B cell (primary cell): ENCODE results near the gene TADA1. TPM values are rescaled to one million over a fixed set of nuclear protein-coding genes. Genes with fewer than 3 reads are reported as not detected.

Experiments used
- ATAC-seq: fragments of 200-7000 bp; cut with Tn5 transposase; one replicate; pipeline ENCODE4 v1.10.0; 2021; ENCODE audit warnings: low read depth, mild to moderate bottlenecking, moderate number of reproducible peaks, moderate library complexity
- CTCF ChIA-PET: fragments of 350-600 bp; sonication (Branson Sonifier 250); formaldehyde crosslinking; loops from one replicate; lab custom pipeline; 2021; ENCODE audit warnings: antibody characterized with exemption, inconsistent platforms; lab: Charles Lee
- POLR2A ChIA-PET: fragments of 350-600 bp; sonication (Branson Sonifier 250); formaldehyde crosslinking; loops from one replicate; lab custom pipeline; 2021; ENCODE audit warnings: antibody characterized with exemption; lab: Charles Lee
- DNase-seq: peaks from one replicate; pipeline ENCODE4 v3.0.0; 2013
- H2AFZ ChIP-seq: 2 replicates; pipeline ENCODE4 v1.6.1; 2012; ENCODE audit warnings: mild to moderate bottlenecking, low read depth, low read length; ENCODE audit not compliant: insufficient read depth, poor library complexity, severe bottlenecking
- H3K27ac ChIP-seq, 2 donors: 1 replicate in 1 of 2; 2 replicates in 1 of 2; pipeline ENCODE4 v1.5.1; 2012 to 2013; ENCODE audit warnings: low read length in 2 of 2, mild to moderate bottlenecking in 2 of 2, moderate library complexity in 1 of 2
- H3K27me3 ChIP-seq, 4 experiments: fragments of 200-600 bp in 1 of 4; sonication (generic) in 1 of 4; replicated peaks in 1 of 4; 1 replicate in 2 of 4; 2 replicates in 2 of 4; pipeline versions ENCODE4 v1.6.1 to v1.7.0; 2013 to 2016; ENCODE audit warnings: low read length in 3 of 4, mild to moderate bottlenecking in 2 of 4, mixed read lengths in 1 of 4, moderate library complexity in 1 of 4; ENCODE audit not compliant: insufficient read depth in 4 of 4, control insufficient read depth in 3 of 4; ENCODE audit errors: control extremely low read depth in 1 of 4
- H3K36me3 ChIP-seq, 2 experiments: replicated peaks in 1 of 2; 1 replicate in 1 of 2; 2 replicates in 1 of 2; pipeline versions ENCODE4 v1.6.1 to v1.7.1; 2013; ENCODE audit warnings: low read length in 1 of 2; ENCODE audit not compliant: insufficient read depth in 2 of 2, control insufficient read depth in 1 of 2; ENCODE audit errors: control extremely low read depth in 1 of 2, extremely low read depth in 1 of 2
- H3K4me1 ChIP-seq, 2 donors: fragments of 200-600 bp in 1 of 2; sonication (generic) in 1 of 2; 1 replicate in 1 of 2; 2 replicates in 1 of 2; pipeline versions ENCODE4 v1.5.1 to v1.6.1; 2013 to 2017; ENCODE audit warnings: low read length in 2 of 2; ENCODE audit not compliant: control insufficient read depth in 2 of 2, insufficient read depth in 2 of 2
- H3K4me2 ChIP-seq: replicated peaks from 2 replicates; pipeline ENCODE3; 2012; ENCODE audit warnings: mild to moderate bottlenecking, low read depth, low read length; ENCODE audit not compliant: poor library complexity, severe bottlenecking
- H3K4me3 ChIP-seq, 5 experiments: fragments of 200-600 bp in 1 of 5; sonication (generic) in 1 of 5; 1 replicate in 3 of 5; 2 replicates in 2 of 5; pipeline versions ENCODE4 v1.5.1 to v1.7.0; 2011 to 2016; ENCODE audit warnings: low read length in 4 of 5, mild to moderate bottlenecking in 4 of 5, low read depth in 2 of 5, control low read depth in 1 of 5, moderate library complexity in 1 of 5; ENCODE audit not compliant: insufficient read depth in 1 of 5; ENCODE audit errors: control extremely low read depth in 1 of 5, extremely low read depth in 1 of 5
- H3K79me2 ChIP-seq: fragments of 200-600 bp; sonication (generic); one replicate; pipeline ENCODE4 v1.6.0; 2016; ENCODE audit warnings: low read length; ENCODE audit not compliant: control insufficient read depth, insufficient read depth
- H3K9ac ChIP-seq: fragments of 200-600 bp; sonication (generic); 2 replicates; pipeline ENCODE4 v1.6.1; 2017; ENCODE audit warnings: mild to moderate bottlenecking, low read length, moderate library complexity
- H3K9me3 ChIP-seq, 3 donors: one replicate each; pipeline versions ENCODE4 v1.6.1 to v1.7.1; 2013; ENCODE audit warnings: low read length in 2 of 3; ENCODE audit not compliant: control insufficient read depth in 2 of 3, insufficient read depth in 1 of 3; ENCODE audit errors: control extremely low read depth in 1 of 3
- H4K20me1 ChIP-seq: 2 replicates; pipeline ENCODE4 v1.6.0; 2012; ENCODE audit warnings: mild to moderate bottlenecking, low read length; ENCODE audit not compliant: insufficient read depth, control insufficient read depth, poor library complexity, severe bottlenecking
- H3K27ac Mint-ChIP-seq: one replicate; pipeline ENCODE4 v1.8.0; 2021; ENCODE audit warnings: mixed read lengths
- H3K27me3 Mint-ChIP-seq: one replicate; pipeline ENCODE4 v1.8.0; 2021; ENCODE audit warnings: mixed read lengths
- H3K4me1 Mint-ChIP-seq: one replicate; pipeline ENCODE4 v1.8.0; 2021; ENCODE audit warnings: mixed read lengths
- H3K4me3 Mint-ChIP-seq: one replicate; pipeline ENCODE4 v1.8.0; 2021; ENCODE audit warnings: mixed read lengths
- H3K9me3 Mint-ChIP-seq: one replicate; pipeline ENCODE4 v1.8.0; 2022; ENCODE audit warnings: mixed read lengths; ENCODE audit not compliant: insufficient read depth
- EZH2 ChIP-seq: IDR thresholded peaks from 2 replicates; pipeline ENCODE4 v1.6.1; 2012; ENCODE audit warnings: borderline replicate concordance, low read depth, mild to moderate bottlenecking, moderate library complexity, low read length; ENCODE audit not compliant: insufficient read depth, poor library complexity, severe bottlenecking
- WGBS: methylation state at CpG from one replicate; pipeline ENCODE4 v1.1.5; 2013; ENCODE audit warnings: missing lambda C conversion rate; ENCODE audit not compliant: insufficient coverage; 5-methylcytosine and 5-hydroxymethylcytosine counted together
- intact Hi-C: fragments of 100-400 bp; cut with micrococcal nuclease; formaldehyde crosslinking; loops from one replicate; pipeline ENCODE4 v1.10.0; 2022
- polyA plus RNA-seq: library from polyadenylated mRNA; depleted of rRNA; stranded (reverse); fragments of >200 nt; gene quantifications from 2 replicates; pipeline ENCODE4 v1.2.3, GENCODE V29; 2012
- total RNA-seq, 2 donors: library from RNA; stranded (reverse); fragments of 120-200 nt in 1 of 2; gene quantifications; 1 replicate in 1 of 2; 2 replicates in 1 of 2; pipeline versions ENCODE4 v1.2.3 to v1.2.4, GENCODE V29; 2013 to 2022
- TF ChIP-seq, protein P1 (sequence below): fragments of 200-600 bp; IDR thresholded peaks from one replicate; pipeline ENCODE4 v1.8.0; 2022; ENCODE audit warnings: antibody characterized with exemption, mild to moderate bottlenecking

The TADA1 gene
- total and polyA plus RNA-seq, 2 donors (not counting 1 experiment from before 2014, with no cell fraction given), result 12.0 to 12.9 TPM

GRCh38 chr1:166838766-166839599, 37.1 kb downstream of the TADA1 start, which contains the start of gene POGK:
Gene POGK (plus strand): TSS chr1:166839475. CDS start chr1:166840957, 1,482 bp downstream.
- Mint-ChIP-seq H3K9me3 (no peaks in the 10 kb centered on the region), H3K27ac (peak within 1 kb of the TSS; percentile 99), H3K4me3 (peak within 1 kb of the TSS; percentile 97), H3K27me3 (no peaks in the 10 kb centered on the region), H3K4me1 (peaks cover 31% of the 10 kb centered on the region)
- peak within 1 kb of the TSS; percentile 96 for H2AFZ ChIP-seq
- H3K79me2 ChIP-seq, result peaks cover 33% of the 10 kb centered on the region
- H3K4me3 ChIP-seq, result peak within 1 kb of the TSS; percentile 71 to 86 (median 71)
- H3K4me2 ChIP-seq, result peak within 1 kb of the TSS; percentile 94
- H3K27me3 ChIP-seq, result peaks cover 0 to 3% (median 0%) of the 10 kb centered on the region in 4 experiments
- H3K9me3 ChIP-seq, result no peaks in the 10 kb centered on the region
- ChIA-PET POLR2A (interaction anchor here (0.8 to 2.0 kb wide), 3 partner anchors 37 to 876 kb away, joined by 3 to 11 read pairs (median 4); partner anchors contain the start of gene TADA1), CTCF (interaction anchor here (0.6 to 2.5 kb wide), 7 partner anchors 20 to 1296 kb away, joined by 4 to 12 read pairs (median 5); partner anchors contain the start of gene TADA1)
- H3K27ac ChIP-seq, result peak within 1 kb of the TSS; percentile 83 to 89
- peaks cover 1 to 34% of the 10 kb centered on the region in 2 experiments for H3K36me3 ChIP-seq
- intact Hi-C loops, result loop anchor here (1.0 to 5.0 kb wide), 4 partner anchors 37 to 1098 kb away; partner anchors contain the start of genes DCAF6, MPC2, POU2F1 and TADA1
- peaks cover 21 to 25% of the 10 kb centered on the region in 2 donors for H3K4me1 ChIP-seq
- WGBS, result under 1% methylated on average over 58 of the region's 63 CpGs
- no peak for TF ChIP-seq EZH2
- TF ChIP-seq, protein P1, sequence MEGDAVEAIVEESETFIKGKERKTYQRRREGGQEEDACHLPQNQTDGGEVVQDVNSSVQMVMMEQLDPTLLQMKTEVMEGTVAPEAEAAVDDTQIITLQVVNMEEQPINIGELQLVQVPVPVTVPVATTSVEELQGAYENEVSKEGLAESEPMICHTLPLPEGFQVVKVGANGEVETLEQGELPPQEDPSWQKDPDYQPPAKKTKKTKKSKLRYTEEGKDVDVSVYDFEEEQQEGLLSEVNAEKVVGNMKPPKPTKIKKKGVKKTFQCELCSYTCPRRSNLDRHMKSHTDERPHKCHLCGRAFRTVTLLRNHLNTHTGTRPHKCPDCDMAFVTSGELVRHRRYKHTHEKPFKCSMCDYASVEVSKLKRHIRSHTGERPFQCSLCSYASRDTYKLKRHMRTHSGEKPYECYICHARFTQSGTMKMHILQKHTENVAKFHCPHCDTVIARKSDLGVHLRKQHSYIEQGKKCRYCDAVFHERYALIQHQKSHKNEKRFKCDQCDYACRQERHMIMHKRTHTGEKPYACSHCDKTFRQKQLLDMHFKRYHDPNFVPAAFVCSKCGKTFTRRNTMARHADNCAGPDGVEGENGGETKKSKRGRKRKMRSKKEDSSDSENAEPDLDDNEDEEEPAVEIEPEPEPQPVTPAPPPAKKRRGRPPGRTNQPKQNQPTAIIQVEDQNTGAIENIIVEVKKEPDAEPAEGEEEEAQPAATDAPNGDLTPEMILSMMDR, result no peak
- H4K20me1 ChIP-seq, result peaks cover 32% of the 10 kb centered on the region
- ATAC-seq, result peak; percentile 93
- peak within 1 kb of the TSS; percentile 86 for H3K9ac ChIP-seq
- peak; percentile 89 for DNase-seq
